CD4-positive, alpha-beta T cell (primary cell): ENCODE results near the gene C11orf54. TPM values are rescaled to one million over a fixed set of nuclear protein-coding genes. Genes with fewer than 3 reads are reported as not detected.
A peak's percentile ranks its signal among the peaks of the same experiment; 100 is the strongest.

ENCODE experiments used
- ATAC-seq: fragments of 200-7000 bp; cut with Tn5 transposase; one replicate; pipeline ENCODE4 v1.10.0; 2022; ENCODE audit warnings: mild to moderate bottlenecking; ENCODE audit not compliant: poor library complexity
- CTCF ChIA-PET: fragments of 350-600 bp; sonication (Branson Sonifier 250); formaldehyde crosslinking; loops from one replicate; lab custom pipeline; 2021; ENCODE audit warnings: antibody characterized with exemption, inconsistent platforms; lab: Charles Lee
- POLR2A ChIA-PET: fragments of 350-600 bp; sonication (Branson Sonifier 250); formaldehyde crosslinking; loops from one replicate; lab custom pipeline; 2021; ENCODE audit warnings: antibody characterized with exemption, inconsistent platforms; lab: Charles Lee
- DNase-seq, 14 experiments: peaks; one replicate each; pipeline ENCODE4 v3.0.0-alpha.2; 2013 to 2020; ENCODE audit warnings: mixed read lengths in 2 of 14
- H3K27ac ChIP-seq, 2 donors: one replicate each; pipeline versions ENCODE4 v1.5.1 to v1.7.0; 2013; ENCODE audit warnings: low read length in 2 of 2, low read depth in 1 of 2, mild to moderate bottlenecking in 1 of 2
- H3K27me3 ChIP-seq, 2 experiments: 1 replicate in 1 of 2; 2 replicates in 1 of 2; pipeline versions ENCODE4 v1.6.1 to v1.7.0; 2013; ENCODE audit warnings: low read length in 2 of 2, control low read depth in 1 of 2, mild to moderate bottlenecking in 1 of 2, moderate library complexity in 1 of 2; ENCODE audit not compliant: insufficient read depth in 2 of 2, control insufficient read depth in 1 of 2
- H3K36me3 ChIP-seq: one replicate; pipeline ENCODE4 v1.6.1; 2013; ENCODE audit warnings: low read length, control low read depth; ENCODE audit not compliant: insufficient read depth
- H3K4me1 ChIP-seq: one replicate; pipeline ENCODE4 v1.6.1; 2013; ENCODE audit warnings: low read length, control low read depth; ENCODE audit not compliant: insufficient read depth
- H3K4me3 ChIP-seq: one replicate; pipeline ENCODE4 v1.5.1; 2013; ENCODE audit warnings: mild to moderate bottlenecking, low read length, moderate library complexity
- H3K9me3 ChIP-seq, 2 experiments: 1 replicate in 1 of 2; 2 replicates in 1 of 2; pipeline versions ENCODE4 v1.6.1 to v1.7.0; 2013; ENCODE audit warnings: low read length in 2 of 2, mild to moderate bottlenecking in 2 of 2, control low read depth in 1 of 2, moderate library complexity in 1 of 2; ENCODE audit not compliant: control insufficient read depth in 1 of 2, insufficient read depth in 1 of 2
- H3K27ac Mint-ChIP-seq: one replicate; pipeline ENCODE4 v1.8.0; 2020; ENCODE audit warnings: mixed read lengths
- H3K27me3 Mint-ChIP-seq: one replicate; pipeline ENCODE4 v1.8.0; 2021; ENCODE audit warnings: mixed read lengths
- H3K36me3 Mint-ChIP-seq: one replicate; pipeline ENCODE4 v1.8.0; 2021; ENCODE audit warnings: low read depth, mixed read lengths
- H3K4me1 Mint-ChIP-seq: one replicate; pipeline ENCODE4 v1.8.0; 2021; ENCODE audit warnings: low read depth, mixed read lengths
- H3K4me3 Mint-ChIP-seq: one replicate; pipeline ENCODE4 v1.8.0; 2020; ENCODE audit warnings: mild to moderate bottlenecking, mixed read lengths
- H3K9me3 Mint-ChIP-seq: one replicate; pipeline ENCODE4 v1.8.0; 2020; ENCODE audit warnings: mixed read lengths
- CTCF ChIP-seq: fragments of 200-600 bp; IDR thresholded peaks from one replicate; pipeline ENCODE4 v1.8.0; 2022; ENCODE audit warnings: antibody characterized with exemption, mild to moderate bottlenecking
- intact Hi-C, 2 experiments: fragments of 100-400 bp; cut with DNase I in 1 of 2; cut with micrococcal nuclease in 1 of 2; formaldehyde crosslinking; loops; one replicate each; pipeline versions ENCODE4 v1.15.1 to v1.9.0; 2023 to 2025; cut with DNase I, micrococcal nuclease
- total RNA-seq, 174 experiments: library from RNA in 2 of 174; stranded (reverse) in 2 of 174; gene quantifications; one replicate each; pipeline ENCODE4 v1.2.3 and lab custom pipeline; 2021 to 2026

C11orf54 gene
- total RNA-seq, 2 experiments from 2014 or later = 6.8 to 8.0 TPM

- Mint-ChIP-seq H3K27ac (peak overlapping the region; percentile 98), H3K36me3 (peaks cover 85% of the 10 kb centered on the region), H3K27me3 (no peaks in the 10 kb centered on the region), H3K4me3 (peak overlapping the region; percentile 89), H3K4me1 (peaks cover 82% of the 10 kb centered on the region), H3K9me3 (no peaks in the 10 kb centered on the region)
- ATAC-seq (no peak), DNase-seq (peak in 1 of 14 experiments; percentile 13)
- Histone ChIP-seq H3K36me3 (peaks cover 58% of the 10 kb centered on the region), H3K4me1 (peaks cover 33% of the 10 kb centered on the region), H3K27me3 (no peaks in the 10 kb centered on the region), H3K27ac (peak overlapping the region in 1 of 2 donors; percentile 27), H3K4me3 (peak overlapping the region; percentile 88), H3K9me3 (no peaks in the 10 kb centered on the region)
- intact Hi-C loops = loop anchor here in 1 of 2 experiments (2.0 kb wide), 1 partner anchor 542 kb away; the partner anchor contains the start of gene SLC36A4
- ChIA-PET POLR2A (interaction anchor here (1.0 to 2.1 kb wide), 4 partner anchors 8 to 45 kb away, joined by 3 to 10 read pairs (median 4); partner anchors contain the start of gene MED17), CTCF (no interaction called here)
- TF ChIP-seq CTCF = no peak
Observed at GRCh38 chr11:93738647-93739081, 2.8 kb upstream of the C11orf54 start.

- peaks cover 70% of the 10 kb centered on the region for H3K36me3 Mint-ChIP-seq
- no peak for ATAC-seq
- no peaks in the 10 kb centered on the region for H3K27me3 Mint-ChIP-seq
- Histone ChIP-seq H3K27me3 (no peaks in the 10 kb centered on the region), H3K27ac (peak overlapping the region; percentile 24 to 97), H3K4me1 (peaks cover 25% of the 10 kb centered on the region), H3K4me3 (peak overlapping the region; percentile 88), H3K36me3 (peaks cover 45% of the 10 kb centered on the region), H3K9me3 (no peaks in the 10 kb centered on the region)
- peak overlapping the region; percentile 98 for H3K27ac Mint-ChIP-seq
- ChIA-PET CTCF (interaction anchor here (1.0 to 2.0 kb wide), 4 partner anchors 9 to 44 kb away, joined by 3 to 6 read pairs (median 4); partner anchors contain the start of gene MED17), POLR2A (interaction anchor here (0.7 to 3.3 kb wide), 13 partner anchors 9 to 1350 kb away, joined by 3 to 149 read pairs (median 12); partner anchors contain the start of genes CEP295, CWC15, ENDOD1 and KDM4D)
- DNase-seq = peak in 5 of 14 experiments; percentile 6 to 57 (median 51)
- H3K4me1 Mint-ChIP-seq = peaks cover 78% of the 10 kb centered on the region
- H3K9me3 Mint-ChIP-seq = no peaks in the 10 kb centered on the region
- TF ChIP-seq CTCF = no peak
- intact Hi-C loops = loop anchor here in 1 of 2 experiments (5.0 kb wide), 3 partner anchors 78 to 1232 kb away; partner anchors contain the start of genes ANKRD49, CEP295, CWC15 and KDM4D
- peak overlapping the region; percentile 98 for H3K4me3 Mint-ChIP-seq
Observed at GRCh38 chr11:93740031-93740729, 1.3 kb upstream of the C11orf54 start.

- intact Hi-C loops = loop anchor here (1.0 to 5.0 kb wide), 5 partner anchors 43 to 1232 kb away; partner anchors contain the start of genes ANKRD49 (in 1 of the 2), CEP295 (in 1 of the 2), CWC15 (in 1 of the 2) and KDM4D (in 1 of the 2)
- POLR2A ChIA-PET = interaction anchor here (0.7 to 3.3 kb wide), 22 partner anchors 9 to 1491 kb away, joined by 3 to 149 read pairs (median 5); partner anchors contain the start of genes ANKRD49, CEP295, CWC15 and ENDOD1
- H3K27me3 Mint-ChIP-seq = no peaks in the 10 kb centered on the region
- peaks cover 64% of the 10 kb centered on the region for H3K36me3 Mint-ChIP-seq
- H3K27ac Mint-ChIP-seq = peak overlapping the region; percentile 98
- Histone ChIP-seq H3K4me1 (peaks cover 22% of the 10 kb centered on the region), H3K36me3 (peaks cover 40% of the 10 kb centered on the region), H3K27me3 (no peaks in the 10 kb centered on the region), H3K27ac (peak overlapping the region; percentile 95 to 97), H3K9me3 (no peaks in the 10 kb centered on the region), H3K4me3 (peak overlapping the region; percentile 88)
- H3K4me1 Mint-ChIP-seq = peaks cover 77% of the 10 kb centered on the region
- ATAC-seq (peak; percentile 43), DNase-seq (peak; percentile 38 to 83 (median 50))
- no peaks in the 10 kb centered on the region for H3K9me3 Mint-ChIP-seq
- CTCF ChIA-PET = interaction anchor here (1.0 to 2.5 kb wide), 6 partner anchors 9 to 57 kb away, joined by 3 to 18 read pairs (median 4); partner anchors contain the start of gene MED17
- H3K4me3 Mint-ChIP-seq = peak overlapping the region; percentile 98
- TF ChIP-seq CTCF = no peak
Observed at GRCh38 chr11:93740730-93741093, 760 bp upstream of the C11orf54 start.
